PC-3 (cell line): ENCODE measurements around the gene FARP1. TPM values are rescaled to one million over a fixed set of nuclear protein-coding genes. Genes with fewer than 3 reads are reported as not detected.

Experiments used
- ATAC-seq: fragments of 200-7000 bp; cut with Tn5 transposase; 2 replicates; pipeline ENCODE4 v1.9.1; 2020; ENCODE audit warnings: mild to moderate bottlenecking, moderate library complexity
- BruUV-seq: library from RNA; stranded (reverse); fragments of 400-500 nt; replicated peaks from 2 replicates; lab custom pipeline; 2021; lab: Mats Ljungman, UMichigan
- CTCF ChIA-PET: fragments of 300-600 bp; sonication (Branson Sonifier 250); formaldehyde crosslinking; loops from one replicate; lab custom pipeline; 2022; ENCODE audit warnings: antibody characterized with exemption; lab: Charles Lee
- POLR2A ChIA-PET: fragments of 300-600 bp; sonication (Branson Sonifier 250); formaldehyde crosslinking; loops from one replicate; lab custom pipeline; 2022; ENCODE audit warnings: antibody characterized with exemption; ENCODE audit not compliant: unreplicated experiment; lab: Charles Lee
- DNase-seq: peaks from one replicate; pipeline ENCODE4 v3.0.0-alpha.2; 2015
- H2AFZ ChIP-seq: fragments of 300-600 bp; sonication (generic); 2 replicates; pipeline ENCODE4 v1.6.0; 2016; ENCODE audit warnings: antibody characterized with exemption, low read length
- H3F3A ChIP-seq: fragments of 300-600 bp; sonication (generic); one replicate; pipeline ENCODE4 v1.6.0; 2017; ENCODE audit warnings: antibody characterized with exemption, low read length, control low read depth, mild to moderate bottlenecking; ENCODE audit not compliant: unreplicated experiment
- H3K27ac ChIP-seq: fragments of 300-600 bp; sonication (generic); 2 replicates; pipeline ENCODE4 v1.5.1; 2016; ENCODE audit warnings: mild to moderate bottlenecking, low read length
- H3K27me3 ChIP-seq: fragments of 300-600 bp; sonication (generic); 2 replicates; pipeline ENCODE4 v1.6.1; 2016; ENCODE audit warnings: low read length, mixed read lengths
- H3K36me3 ChIP-seq: fragments of 300-600 bp; sonication (generic); 2 replicates; pipeline ENCODE4 v1.6.1; 2016; ENCODE audit warnings: low read depth, mixed run types, low read length, mixed read lengths
- H3K4me1 ChIP-seq: fragments of 300-600 bp; sonication (generic); 2 replicates; pipeline ENCODE4 v1.5.1; 2016; ENCODE audit warnings: low read length; ENCODE audit not compliant: insufficient read depth
- H3K4me2 ChIP-seq: fragments of 300-600 bp; sonication (generic); 2 replicates; pipeline ENCODE4 v1.6.0; 2016; ENCODE audit warnings: low read length
- H3K4me3 ChIP-seq: fragments of 300-600 bp; sonication (generic); 2 replicates; pipeline ENCODE4 v1.5.1; 2016; ENCODE audit warnings: mild to moderate bottlenecking, low read length, mixed read lengths
- H3K79me2 ChIP-seq: fragments of 300-600 bp; sonication (generic); 2 replicates; pipeline ENCODE4 v1.6.1; 2017; ENCODE audit warnings: low read length, mixed read lengths
- H3K9ac ChIP-seq: fragments of 300-600 bp; sonication (generic); 2 replicates; pipeline ENCODE4 v1.6.0; 2016; ENCODE audit warnings: mild to moderate bottlenecking, low read length
- H3K9me2 ChIP-seq: fragments of 300-600 bp; sonication (generic); replicated peaks from 2 replicates; pipeline ENCODE4 v1.6.1; 2016; ENCODE audit warnings: mixed run types, low read length, mixed read lengths
- H3K9me3 ChIP-seq: fragments of 300-600 bp; sonication (generic); 2 replicates; pipeline ENCODE4 v1.6.1; 2016; ENCODE audit warnings: low read length, mixed read lengths
- H4K20me1 ChIP-seq: fragments of 300-600 bp; sonication (generic); 2 replicates; pipeline ENCODE4 v1.6.1; 2016; ENCODE audit warnings: low read length, mixed read lengths
- EZH2 ChIP-seq: fragments of 300-600 bp; sonication (generic); IDR thresholded peaks from one replicate; pipeline ENCODE4 v1.6.1; 2017; ENCODE audit warnings: antibody characterized with exemption, mild to moderate bottlenecking, low read length; ENCODE audit not compliant: unreplicated experiment
- EZH2phosphoT487 ChIP-seq: fragments of 300-600 bp; sonication (generic); IDR thresholded peaks from 2 replicates; pipeline ENCODE4 v1.6.1; 2018; ENCODE audit warnings: mild to moderate bottlenecking, antibody characterized with exemption, low read length, borderline replicate concordance
- intact Hi-C: fragments of 100-400 bp; cut with micrococcal nuclease; formaldehyde crosslinking; loops from 2 replicates; pipeline ENCODE4 v1.9.0; 2023
- total RNA-seq: library from RNA; depleted of rRNA; stranded (reverse); fragments of >200 nt; gene quantifications from 2 replicates; pipeline ENCODE4 v1.2.3, GENCODE V29; 2014
- TF ChIP-seq, protein P1 (sequence below): fragments of 300-600 bp; sonication (generic); conservative IDR thresholded peaks from 2 replicates; pipeline ENCODE4 v1.5.1; 2017; ENCODE audit warnings: antibody characterized with exemption, low read depth, mild to moderate bottlenecking, low read length

Gene FARP1
- total RNA-seq, 1 experiment from 2014 or later = 18.2 TPM

DNA sequence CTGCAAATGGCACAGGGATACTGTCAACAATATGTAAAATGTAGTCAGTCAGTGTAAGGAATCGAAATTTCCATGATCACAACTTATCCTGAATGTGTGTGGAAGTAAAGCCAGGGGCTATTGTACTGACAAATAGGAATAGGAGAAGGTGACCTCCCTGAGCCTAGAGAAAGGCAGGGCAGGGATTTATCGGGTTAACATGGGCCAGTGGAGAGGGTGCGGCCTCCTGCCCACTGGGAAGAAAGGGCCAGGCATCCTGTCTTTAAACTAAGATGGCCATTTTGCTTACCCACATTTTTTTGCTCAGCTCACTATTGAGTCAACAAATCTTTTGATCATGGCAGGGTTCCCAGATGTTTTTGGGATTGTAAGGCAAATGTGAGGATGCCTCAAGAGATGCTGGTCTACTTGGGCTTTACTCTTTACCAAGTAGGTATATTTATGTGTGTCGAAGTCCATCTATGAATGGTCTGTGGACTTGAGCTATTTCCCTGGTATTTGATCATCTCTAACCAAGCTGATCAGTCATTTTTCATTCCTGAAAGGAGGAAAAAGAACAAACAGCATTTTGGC is 150.8 kb downstream of the FARP1 start:
- Histone ChIP-seq H3K9me2 (no peaks in the 10 kb centered on the region), H3K27me3 (no peaks in the 10 kb centered on the region), H4K20me1 (no peaks in the 10 kb centered on the region), H3K4me3 (no peak overlapping the region), H3K9me3 (no peaks in the 10 kb centered on the region), H3K79me2 (no peaks in the 10 kb centered on the region), H3K4me1 (no peaks in the 10 kb centered on the region), H3K4me2 (no peak overlapping the region), H3K27ac (no peak overlapping the region), H3K36me3 (no peaks in the 10 kb centered on the region), H3F3A (no peaks in the 10 kb centered on the region), H2AFZ (no peak overlapping the region), H3K9ac (no peak overlapping the region)
- ChIA-PET POLR2A (interaction anchor here (0.6 kb wide), 1 partner anchor 160 kb away, joined by 4 read pairs; no protein-coding TSS in a partner anchor), CTCF (no interaction called here)
- no TSS peak for BruUV-seq
- DNase-seq = peak; percentile 17
- TF ChIP-seq, protein P1, sequence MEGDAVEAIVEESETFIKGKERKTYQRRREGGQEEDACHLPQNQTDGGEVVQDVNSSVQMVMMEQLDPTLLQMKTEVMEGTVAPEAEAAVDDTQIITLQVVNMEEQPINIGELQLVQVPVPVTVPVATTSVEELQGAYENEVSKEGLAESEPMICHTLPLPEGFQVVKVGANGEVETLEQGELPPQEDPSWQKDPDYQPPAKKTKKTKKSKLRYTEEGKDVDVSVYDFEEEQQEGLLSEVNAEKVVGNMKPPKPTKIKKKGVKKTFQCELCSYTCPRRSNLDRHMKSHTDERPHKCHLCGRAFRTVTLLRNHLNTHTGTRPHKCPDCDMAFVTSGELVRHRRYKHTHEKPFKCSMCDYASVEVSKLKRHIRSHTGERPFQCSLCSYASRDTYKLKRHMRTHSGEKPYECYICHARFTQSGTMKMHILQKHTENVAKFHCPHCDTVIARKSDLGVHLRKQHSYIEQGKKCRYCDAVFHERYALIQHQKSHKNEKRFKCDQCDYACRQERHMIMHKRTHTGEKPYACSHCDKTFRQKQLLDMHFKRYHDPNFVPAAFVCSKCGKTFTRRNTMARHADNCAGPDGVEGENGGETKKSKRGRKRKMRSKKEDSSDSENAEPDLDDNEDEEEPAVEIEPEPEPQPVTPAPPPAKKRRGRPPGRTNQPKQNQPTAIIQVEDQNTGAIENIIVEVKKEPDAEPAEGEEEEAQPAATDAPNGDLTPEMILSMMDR = no peak
- TF ChIP-seq EZH2phosphoT487 = no peak
- TF ChIP-seq EZH2 = no peak
- peak; percentile 38 for ATAC-seq
- intact Hi-C loops = no loop called here

DNA sequence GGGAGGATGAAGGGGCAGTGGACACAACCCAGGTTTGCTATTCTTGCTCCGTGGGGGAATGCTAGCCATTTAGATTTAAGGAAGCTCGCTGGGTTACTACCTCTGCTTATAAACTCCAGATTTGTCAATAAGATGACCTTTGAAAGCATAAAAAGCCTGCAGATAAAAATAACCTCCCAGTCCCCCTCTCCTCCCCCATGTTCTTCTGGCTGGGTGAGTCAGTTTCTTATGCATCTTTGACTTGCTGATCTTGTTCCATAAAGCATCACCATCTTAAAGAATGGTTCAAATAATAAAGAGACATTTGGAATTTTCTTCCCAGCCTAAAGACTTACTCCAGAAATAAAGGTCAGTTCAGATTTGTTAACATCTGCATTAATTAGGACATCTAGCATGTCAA is 152.5 kb downstream of the FARP1 start:
- H3K27me3 ChIP-seq = no peaks in the 10 kb centered on the region
- DNase-seq (no peak), ATAC-seq (no peak)
- H3K27ac ChIP-seq = no peak overlapping the region
- H3F3A ChIP-seq = no peaks in the 10 kb centered on the region
- peaks cover 9% of the 10 kb centered on the region for H3K4me1 ChIP-seq
- BruUV-seq = no TSS peak
- H3K79me2 ChIP-seq = no peaks in the 10 kb centered on the region
- ChIA-PET POLR2A (no interaction called here), CTCF (no interaction called here)
- H3K4me3 ChIP-seq = no peak overlapping the region
- H3K9ac ChIP-seq = no peak overlapping the region
- H3K9me2 ChIP-seq = no peaks in the 10 kb centered on the region
- H4K20me1 ChIP-seq = no peaks in the 10 kb centered on the region
- no peak overlapping the region for H2AFZ ChIP-seq
- TF ChIP-seq, protein P1 = no peak
- TF ChIP-seq EZH2 = no peak
- H3K4me2 ChIP-seq = no peak overlapping the region
- H3K36me3 ChIP-seq = no peaks in the 10 kb centered on the region
- H3K9me3 ChIP-seq = no peaks in the 10 kb centered on the region
- intact Hi-C loops = no loop called here

DNA sequence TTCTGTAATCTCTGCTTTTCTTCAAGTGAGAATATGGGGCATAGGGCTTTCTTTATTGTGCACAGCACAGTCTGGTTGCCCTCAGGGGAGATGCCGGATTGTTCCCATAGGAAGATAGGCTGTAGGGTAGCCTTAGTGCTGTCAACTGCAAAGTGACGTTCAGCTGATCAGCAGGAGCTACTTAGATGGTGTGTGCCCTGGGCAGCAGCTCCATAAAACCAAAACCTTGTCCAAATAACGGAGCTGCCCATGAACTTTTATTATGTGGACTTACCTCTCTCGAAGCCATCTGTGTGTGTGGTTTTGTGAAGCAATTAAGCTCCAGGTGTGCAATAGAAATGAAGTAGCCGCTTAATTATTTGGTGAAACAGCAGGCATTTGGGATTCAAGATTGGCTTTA is 154.2 kb downstream of the FARP1 start:
- Histone ChIP-seq H3K9me3 (no peaks in the 10 kb centered on the region), H3K27me3 (no peaks in the 10 kb centered on the region), H3K4me3 (no peak overlapping the region), H3K36me3 (no peaks in the 10 kb centered on the region), H3K9me2 (no peaks in the 10 kb centered on the region), H3K4me1 (peaks cover 24% of the 10 kb centered on the region), H3K79me2 (no peaks in the 10 kb centered on the region), H3K9ac (no peak overlapping the region), H3K27ac (no peak overlapping the region), H2AFZ (no peak overlapping the region), H3F3A (no peaks in the 10 kb centered on the region), H4K20me1 (no peaks in the 10 kb centered on the region), H3K4me2 (no peak overlapping the region)
- no peak for ATAC-seq
- TF ChIP-seq EZH2 (no peak), EZH2phosphoT487 (no peak)
- TF ChIP-seq, protein P1 = no peak
- no TSS peak for BruUV-seq
- no peak for DNase-seq
- ChIA-PET POLR2A (no interaction called here), CTCF (no interaction called here)
- intact Hi-C loops = no loop called here
